SKM-1 treated with dmso at 0.1 percent for 144 hours (cell line): ENCODE data around the gene HSD17B2.
"Not testable (repeated sequence)": the region's sequence is repeated elsewhere in the genome, so short reads cannot be mapped to it uniquely, and the experiment has no call there.

Experiments used
- DNase-seq: peaks from one replicate; lab custom pipeline; 2025; ENCODE audit not compliant: unreplicated experiment; lab: John Stamatoyannopoulos, UW

The HSD17B2 gene, protein sequence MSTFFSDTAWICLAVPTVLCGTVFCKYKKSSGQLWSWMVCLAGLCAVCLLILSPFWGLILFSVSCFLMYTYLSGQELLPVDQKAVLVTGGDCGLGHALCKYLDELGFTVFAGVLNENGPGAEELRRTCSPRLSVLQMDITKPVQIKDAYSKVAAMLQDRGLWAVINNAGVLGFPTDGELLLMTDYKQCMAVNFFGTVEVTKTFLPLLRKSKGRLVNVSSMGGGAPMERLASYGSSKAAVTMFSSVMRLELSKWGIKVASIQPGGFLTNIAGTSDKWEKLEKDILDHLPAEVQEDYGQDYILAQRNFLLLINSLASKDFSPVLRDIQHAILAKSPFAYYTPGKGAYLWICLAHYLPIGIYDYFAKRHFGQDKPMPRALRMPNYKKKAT

DNA sequence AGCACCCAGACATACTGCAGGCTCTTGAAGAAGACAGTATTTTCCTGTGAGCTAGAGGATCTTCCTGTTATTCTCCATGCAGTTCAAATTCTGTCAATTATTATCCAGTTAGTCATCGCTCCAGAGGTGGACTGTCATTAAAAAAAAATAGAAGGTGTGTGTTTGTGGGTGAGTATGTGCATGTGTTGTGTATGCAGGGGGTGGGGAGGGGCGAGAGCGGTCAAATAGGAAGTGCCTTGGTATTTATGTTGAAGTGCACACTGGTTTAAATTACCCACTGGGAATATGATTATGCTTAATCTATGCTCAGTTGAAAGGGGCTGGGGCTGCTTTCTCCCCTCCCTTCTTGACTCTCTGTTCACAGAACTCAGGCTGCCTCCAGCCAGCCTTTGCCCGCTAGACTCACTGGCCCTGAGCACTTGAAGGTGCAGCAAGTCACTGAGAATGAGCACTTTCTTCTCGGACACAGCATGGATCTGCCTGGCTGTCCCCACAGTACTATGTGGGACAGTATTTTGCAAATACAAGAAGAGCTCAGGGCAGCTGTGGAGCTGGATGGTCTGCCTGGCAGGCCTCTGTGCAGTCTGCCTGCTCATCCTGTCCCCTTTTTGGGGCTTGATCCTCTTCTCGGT, at the start of gene HSD17B2:
HSD17B2 (plus strand) TSS at position 273 of the 632 bp plus-strand sequence; CDS start at position 445, 172 bp downstream.
- DNase-seq: no peak

DNA sequence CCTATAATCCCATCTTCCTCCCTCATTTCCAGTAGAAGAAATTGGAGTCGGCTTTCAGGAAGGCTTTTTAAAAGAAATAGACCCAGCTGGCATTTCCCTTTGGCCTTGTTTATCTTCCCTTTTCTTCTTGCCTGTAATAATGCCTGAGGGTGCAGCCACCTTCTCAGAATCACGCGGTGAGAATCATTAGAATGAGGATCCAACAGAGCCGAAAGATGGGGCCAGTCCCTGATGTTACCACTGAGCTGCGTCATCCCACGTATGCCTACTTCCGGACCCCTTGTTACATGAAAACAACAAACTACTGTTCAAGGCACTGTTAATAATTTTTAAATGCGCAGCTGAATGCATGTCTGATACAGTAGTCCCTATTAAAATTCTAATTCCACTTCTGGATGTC, 47.9 kb upstream of the HSD17B2 start:
- no peak for DNase-seq

GRCh38 chr16:81987706-81988105, 47.3 kb upstream of the HSD17B2 start:
- DNase-seq: no peak

DNA sequence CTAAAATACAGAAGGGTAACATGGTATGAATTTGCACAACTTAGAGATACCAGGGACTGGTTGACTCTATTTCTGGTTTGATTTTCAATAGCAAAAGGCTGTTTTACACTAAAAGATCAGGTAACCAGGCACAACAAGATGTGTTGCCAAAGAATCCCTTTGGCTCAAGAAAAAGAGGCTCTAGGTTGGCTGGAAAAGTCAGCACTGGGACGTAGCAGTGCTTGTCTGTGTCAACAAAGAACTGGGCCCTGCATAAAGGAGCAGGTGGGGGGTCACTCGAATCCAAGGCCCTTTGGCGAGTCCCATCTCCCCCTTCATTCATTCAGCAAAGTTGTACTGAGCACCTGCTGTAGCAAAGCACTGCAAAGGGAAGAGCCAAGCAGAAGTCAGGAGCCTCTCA, 42.2 kb upstream of the HSD17B2 start:
- no peak for DNase-seq

DNA sequence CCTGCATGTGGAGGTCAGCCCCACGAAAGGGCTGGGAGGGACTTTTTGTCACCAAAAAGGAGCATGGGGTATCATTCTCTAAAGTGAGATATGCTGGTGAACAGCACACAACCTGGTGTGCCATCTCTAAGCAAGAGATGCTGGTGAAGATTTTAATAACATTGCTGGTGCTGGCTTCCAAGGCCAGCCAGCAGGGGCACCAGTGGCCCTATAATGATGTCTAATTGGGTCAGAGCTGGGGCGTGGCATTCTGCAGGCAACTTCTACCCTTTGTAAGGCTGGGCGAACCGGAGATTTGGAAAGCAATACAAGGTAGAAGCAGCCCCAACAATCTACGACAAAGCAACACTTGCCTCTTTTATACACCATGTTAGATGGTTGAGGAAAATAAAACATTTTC, 40.6 kb upstream of the HSD17B2 start:
- no peak for DNase-seq

DNA sequence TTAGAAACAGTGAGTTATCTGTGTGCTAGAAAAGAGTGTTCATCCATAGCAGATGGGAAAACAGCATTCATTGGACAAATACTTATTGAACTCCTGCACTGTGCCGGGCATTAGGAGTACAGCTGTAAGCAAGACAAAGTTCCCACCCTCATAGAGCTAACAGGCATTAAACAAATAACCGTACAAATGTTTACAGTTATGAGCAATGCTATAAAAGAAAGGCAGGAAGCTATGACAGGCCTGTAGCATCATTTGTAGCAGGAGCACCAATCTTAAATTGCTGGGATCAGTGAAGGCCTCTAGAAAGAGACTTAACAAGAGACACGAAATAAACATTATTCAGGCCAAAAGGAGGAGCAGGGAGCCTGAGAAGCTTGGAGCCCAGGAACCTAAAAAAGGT, 39.4 kb upstream of the HSD17B2 start:
- no peak for DNase-seq

GRCh38 chr16:81996664-81997509, 38.2 kb upstream of the HSD17B2 start:
- no peak for DNase-seq

DNA sequence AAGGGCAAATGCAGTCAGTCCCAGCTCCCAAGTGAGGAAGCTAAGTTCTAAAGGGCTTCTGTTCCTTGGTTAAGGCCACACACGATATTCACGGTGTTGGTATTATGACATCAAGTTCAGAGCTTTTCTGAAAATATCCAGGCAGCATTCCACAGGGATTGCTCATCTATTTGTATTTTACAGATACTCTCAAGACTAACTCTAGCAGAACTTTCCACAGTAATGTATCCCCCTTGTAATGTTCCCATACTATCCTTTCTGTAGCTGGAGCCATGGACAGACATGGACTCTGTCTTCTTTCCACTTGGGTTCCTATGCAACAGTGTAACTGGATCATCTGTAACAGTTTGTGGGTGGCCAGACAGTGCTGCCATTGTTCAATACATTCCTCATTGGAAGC, 37.3 kb upstream of the HSD17B2 start:
- no peak for DNase-seq

DNA sequence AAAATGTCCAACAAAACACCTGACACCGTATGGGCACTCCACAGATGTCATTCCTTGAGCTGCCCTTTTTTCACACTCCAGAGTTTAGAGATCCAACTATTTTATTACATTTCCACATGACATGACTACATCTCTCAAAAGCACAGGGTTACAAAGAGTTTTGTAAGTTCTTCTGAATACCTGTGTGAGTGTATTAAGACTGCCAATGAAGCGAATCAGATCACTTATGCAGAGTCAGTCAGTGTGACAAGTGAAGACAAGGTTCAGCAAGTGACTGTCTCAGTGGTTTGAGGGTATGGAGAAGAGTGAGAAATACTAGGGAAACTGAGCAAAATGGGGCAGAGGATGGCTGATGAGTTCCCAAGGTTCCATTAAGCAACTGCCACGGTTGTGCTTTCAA, 32.2 kb upstream of the HSD17B2 start:
- DNase-seq: no peak

GRCh38 chr16:82004601-82005000, 30.5 kb upstream of the HSD17B2 start:
- no peak for DNase-seq

- no peak for DNase-seq
These were observed 29.8 kb upstream of the HSD17B2 start for GRCh38 chr16:82005027-82005830.

DNA sequence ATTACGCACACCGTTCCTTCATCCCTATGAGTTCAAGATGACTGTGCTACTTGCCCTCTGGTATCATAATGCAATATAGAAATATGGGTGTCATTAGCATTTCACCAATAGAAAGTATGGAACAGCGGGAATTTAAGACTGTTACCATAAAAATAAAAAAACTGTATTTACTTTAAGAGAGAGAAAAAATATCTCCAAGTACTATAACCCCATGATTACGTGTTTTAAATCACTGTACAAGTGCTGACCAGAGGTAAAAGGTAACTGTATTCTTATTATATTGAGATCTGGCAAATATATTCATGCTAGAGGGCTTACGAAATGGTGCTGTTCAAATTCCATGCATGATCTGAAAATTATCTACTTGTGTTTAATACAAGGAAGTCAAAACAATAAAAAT, 29.0 kb upstream of the HSD17B2 start:
- no peak for DNase-seq

GRCh38 chr16:82007189-82007588, 27.9 kb upstream of the HSD17B2 start:
- DNase-seq: no peak

DNA sequence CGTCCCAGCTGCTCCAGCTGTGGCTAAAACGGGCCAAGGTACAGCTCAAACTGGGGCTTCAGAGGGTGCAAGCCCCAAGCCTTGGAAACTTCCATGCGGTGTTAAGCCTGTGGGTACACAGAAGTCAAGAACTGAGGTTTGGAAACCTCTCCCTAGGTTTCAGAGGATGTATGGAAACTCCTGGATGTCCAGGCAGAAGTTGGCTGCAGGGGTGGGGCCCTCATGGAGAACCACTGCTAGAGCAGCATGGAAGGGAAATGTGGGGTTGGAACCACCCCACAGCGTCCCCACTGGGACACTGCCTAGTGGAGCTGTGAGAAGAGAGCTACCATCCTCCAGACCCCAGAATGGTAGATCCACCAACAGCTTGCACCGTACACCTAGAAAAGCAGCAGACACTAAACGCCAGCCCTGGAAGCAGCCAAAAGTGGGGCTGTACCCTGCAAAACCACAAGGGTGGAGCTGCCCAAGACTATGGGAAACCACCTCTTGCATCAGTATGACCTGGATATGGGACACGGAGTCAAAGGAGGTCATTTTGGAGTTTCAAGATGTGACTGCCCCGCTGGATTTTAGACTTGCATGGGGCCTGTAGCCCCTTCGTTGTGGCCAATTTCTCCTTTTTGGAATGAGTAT, 26.0 kb upstream of the HSD17B2 start:
- DNase-seq: no peak

- DNase-seq: not testable (repeated sequence)
These were observed 25.3 kb upstream of the HSD17B2 start for GRCh38 chr16:82009789-82010188.

DNA sequence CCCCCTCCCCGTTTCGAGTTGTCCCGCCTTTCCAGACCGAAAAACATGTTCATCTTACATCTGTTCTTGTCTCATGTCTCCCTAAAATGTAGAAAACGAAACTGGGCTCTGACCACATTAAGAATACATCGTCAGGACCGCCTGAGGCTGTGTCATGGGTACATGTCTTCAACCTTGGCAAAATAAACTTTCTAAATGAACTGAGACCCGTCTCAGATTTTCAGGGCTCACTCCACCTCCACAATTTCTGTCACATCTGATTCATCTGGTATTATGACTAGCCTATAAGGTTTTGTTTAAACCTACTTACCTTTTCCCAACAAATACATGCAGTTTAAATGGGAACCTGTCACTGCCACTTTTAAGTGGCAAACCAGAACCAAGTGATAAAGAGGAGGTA, 24.4 kb upstream of the HSD17B2 start:
- no peak for DNase-seq

GRCh38 chr16:82011199-82011641, 23.8 kb upstream of the HSD17B2 start, which contains the start of gene SDR42E1:
TSS of gene SDR42E1 (minus strand) at chr16:82011470. CDS start at chr16:82000858, 10,612 bp downstream.
- no peak for DNase-seq

GRCh38 chr16:82013139-82013538, 21.9 kb upstream of the HSD17B2 start:
- DNase-seq: no peak

- DNase-seq: no peak
These were observed 18.8 kb upstream of the HSD17B2 start for GRCh38 chr16:82016263-82016662.

- DNase-seq: no peak
These were observed 18.1 kb upstream of the HSD17B2 start for GRCh38 chr16:82016964-82017363.
